SKM-1 treated with dmso at 0.1 percent for 144 hours (cell line): ENCODE results near the gene OTULINL.

ENCODE experiments used
- DNase-seq: peaks from one replicate; lab custom pipeline; 2025; ENCODE audit not compliant: unreplicated experiment; lab: John Stamatoyannopoulos, UW

The OTULINL gene

GRCh38 chr5:14576206-14576605, 5.4 kb upstream of the OTULINL start:
- DNase-seq: no peak

DNA sequence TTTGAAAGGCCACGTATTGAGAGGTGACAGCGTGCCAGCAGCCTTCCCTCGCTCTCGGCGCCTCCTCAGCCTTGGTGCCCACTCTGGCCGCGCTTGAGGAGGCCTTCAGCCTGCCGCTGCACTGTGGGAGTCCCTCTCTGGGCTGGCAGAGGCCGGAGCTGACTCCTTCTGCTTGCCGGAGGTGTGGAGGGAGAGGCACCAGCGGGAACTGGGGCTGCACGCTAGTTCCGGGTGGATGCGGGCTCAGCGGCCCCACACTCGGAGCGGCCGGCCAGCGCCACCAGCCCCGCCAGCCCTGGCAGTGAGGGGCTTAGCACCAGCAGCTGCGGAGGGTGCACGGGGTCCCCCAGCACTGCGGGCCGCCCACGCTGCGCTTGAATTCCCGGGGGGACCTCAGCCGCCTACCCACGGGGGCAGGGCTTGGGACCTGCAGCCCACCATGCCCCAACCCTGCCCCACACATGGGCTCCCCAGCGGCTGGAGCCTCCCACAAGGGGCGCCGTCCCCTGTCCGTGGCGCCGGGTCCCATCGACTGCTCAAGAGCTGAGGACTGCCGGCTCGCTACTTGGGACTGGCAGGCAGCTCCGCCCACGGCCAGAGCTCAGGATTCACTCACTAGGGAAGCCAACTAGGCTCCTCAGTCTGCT, 4.4 kb upstream of the OTULINL start:
- DNase-seq: no peak

- no peak for DNase-seq
Measured at GRCh38 chr5:14577971-14578370, 3.6 kb upstream of the OTULINL start.

DNA sequence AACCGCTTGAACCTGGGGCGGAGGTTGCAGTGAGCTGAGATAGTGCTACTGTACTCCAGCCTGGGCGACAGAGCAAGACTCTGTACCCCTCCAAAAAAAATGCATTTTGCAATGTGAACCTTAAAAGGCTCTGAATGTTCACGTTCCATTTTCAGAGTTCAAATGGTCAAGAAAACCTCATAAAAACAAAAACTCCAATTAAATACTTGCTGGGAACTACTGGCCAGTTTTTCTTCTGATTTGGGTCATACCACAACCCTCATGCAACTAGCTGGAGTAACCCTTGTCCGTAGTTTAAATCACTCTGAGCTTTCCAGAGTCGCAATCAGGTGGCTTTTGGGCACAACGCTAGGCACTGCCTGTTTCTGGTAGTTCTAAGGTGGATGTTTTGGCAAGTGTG, 2.3 kb upstream of the OTULINL start:
- DNase-seq: no peak

GRCh38 chr5:14579731-14580397, 1.7 kb upstream of the OTULINL start:
- DNase-seq: peak; percentile 40

DNA sequence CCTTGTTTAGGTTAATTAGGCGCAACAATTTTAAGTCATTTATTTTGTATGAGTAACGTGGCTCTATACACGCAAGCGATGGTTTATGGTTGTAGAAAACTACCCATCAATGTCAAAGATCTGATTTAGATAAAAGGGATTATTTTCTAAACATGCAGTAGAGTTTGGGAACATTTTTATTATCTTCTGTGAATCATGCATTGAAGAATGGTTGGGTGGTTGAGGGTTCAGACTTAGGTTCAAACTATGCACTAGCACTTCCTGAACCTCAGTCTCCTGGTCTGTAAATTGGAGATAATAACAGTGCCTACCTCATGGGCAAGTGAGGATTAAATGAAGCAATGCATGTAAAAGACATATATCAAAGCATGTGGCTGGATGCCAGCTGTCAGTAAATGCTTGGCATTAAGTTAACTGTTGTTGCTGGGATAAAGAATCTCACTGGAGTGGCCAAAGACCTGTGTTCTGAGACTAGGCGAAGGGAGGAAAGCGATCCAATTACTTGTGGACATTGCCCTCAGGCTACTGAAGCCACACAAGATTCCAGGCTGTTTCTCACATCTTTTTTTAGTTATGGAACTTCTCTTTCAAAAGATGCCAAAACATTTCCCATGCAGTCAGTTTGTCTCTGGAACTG, 1.1 kb upstream of the OTULINL start:
- DNase-seq: no peak

- DNase-seq: peak; percentile 21
Measured at GRCh38 chr5:14581891-14582796, 552 bp downstream of the OTULINL start.

DNA sequence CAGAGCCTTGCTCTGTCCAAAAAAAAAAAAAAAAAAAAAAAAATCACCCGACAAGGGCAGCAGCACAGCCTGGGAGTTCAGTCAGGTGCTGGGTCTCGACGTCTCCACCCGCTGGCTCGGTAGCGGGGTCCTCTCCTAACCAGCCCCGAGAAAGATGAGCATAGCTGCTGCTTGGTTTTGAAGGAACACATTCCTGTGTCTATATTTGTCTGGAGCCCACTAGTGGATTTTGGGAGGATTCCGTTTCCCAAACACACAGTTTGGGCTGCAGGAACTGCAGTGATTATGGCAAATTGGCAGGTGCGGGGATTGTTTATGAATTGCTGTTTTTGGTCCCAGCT, 1.2 kb downstream of the OTULINL start:
- no peak for DNase-seq

GRCh38 chr5:14584848-14585247, 3.3 kb downstream of the OTULINL start:
- no peak for DNase-seq

GRCh38 chr5:14587150-14587549, 5.6 kb downstream of the OTULINL start:
- no peak for DNase-seq

- DNase-seq: peak; percentile 49
Measured at GRCh38 chr5:14588145-14588544, 6.6 kb downstream of the OTULINL start.

GRCh38 chr5:14588758-14589543, 7.4 kb downstream of the OTULINL start:
- DNase-seq: no peak

DNA sequence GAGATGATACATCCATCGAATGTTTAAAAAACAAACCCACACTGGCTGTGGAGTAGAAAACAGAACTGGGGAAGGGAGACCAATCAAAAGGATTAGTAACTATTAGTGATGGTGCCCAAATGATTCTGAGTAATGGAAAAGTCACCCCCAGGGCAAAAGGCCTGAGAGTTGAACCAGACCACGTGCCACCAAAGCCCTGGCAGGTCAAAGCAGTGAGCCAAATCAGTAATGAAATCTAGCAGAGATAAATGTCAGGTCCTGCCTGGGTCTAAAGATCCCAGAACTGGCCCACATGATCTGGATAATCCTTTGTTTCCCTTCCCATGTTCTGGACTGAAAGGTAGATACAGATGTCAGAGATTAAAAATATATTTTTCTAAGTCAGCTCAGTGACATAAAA, 9.4 kb downstream of the OTULINL start:
- no peak for DNase-seq

DNA sequence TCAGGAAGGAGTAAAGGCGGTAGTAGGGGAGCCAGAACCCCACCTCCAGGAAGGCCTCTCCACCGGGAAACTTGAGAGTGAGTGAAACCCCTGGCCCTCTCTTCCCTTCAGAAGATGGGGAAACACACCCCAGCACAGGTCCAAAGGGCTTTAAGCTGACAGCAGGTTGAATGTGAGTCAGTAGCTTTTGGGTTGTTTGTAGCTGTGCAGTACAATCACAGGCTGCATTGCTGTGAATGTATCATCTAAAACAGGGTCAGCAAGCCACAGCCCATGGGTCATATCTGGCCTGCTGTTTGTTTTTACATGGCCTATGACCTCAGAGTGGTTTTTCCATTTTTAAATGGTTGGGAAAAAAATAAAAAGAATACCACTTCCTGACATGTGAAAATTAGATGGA, 10.0 kb downstream of the OTULINL start:
- DNase-seq: no peak

GRCh38 chr5:14593326-14594021, 11.9 kb downstream of the OTULINL start:
- no peak for DNase-seq

DNA sequence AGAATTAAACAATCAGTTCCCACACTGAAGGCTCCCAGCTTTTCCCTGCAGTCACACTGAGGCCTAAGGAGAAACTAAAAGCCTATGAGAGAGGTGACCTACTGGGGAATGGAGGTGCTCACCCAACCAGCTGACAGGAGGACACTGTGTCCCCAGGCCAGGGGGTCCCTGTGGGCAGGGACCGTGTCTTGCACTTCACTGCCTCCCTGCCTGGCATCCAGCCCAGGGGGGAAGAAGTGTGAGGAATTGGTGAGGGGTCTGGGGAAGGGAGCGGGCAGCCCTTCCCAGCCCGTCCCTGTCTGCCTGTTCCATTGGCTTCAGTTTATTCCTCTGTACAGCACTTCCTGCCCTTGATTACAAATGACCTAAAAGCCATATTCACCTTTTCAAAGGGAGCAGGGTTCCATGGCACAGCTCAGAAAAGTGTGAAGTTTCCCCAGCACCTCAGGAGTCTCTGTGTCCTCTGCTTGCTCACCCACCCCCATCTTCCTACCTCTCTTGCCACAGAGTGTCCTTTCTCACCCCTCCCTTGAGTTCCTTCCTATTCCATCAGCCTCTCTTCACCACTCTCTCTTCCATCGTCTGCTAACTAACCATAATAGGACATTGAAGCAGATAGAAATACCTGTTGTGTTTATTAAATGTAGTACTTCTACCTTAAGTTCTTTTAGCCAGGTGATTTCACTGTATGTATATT, 12.9 kb downstream of the OTULINL start:
- peak; percentile 42 for DNase-seq

- DNase-seq: peak; percentile 86
Measured at GRCh38 chr5:14595189-14595588, 13.6 kb downstream of the OTULINL start.

- no peak for DNase-seq
Measured at GRCh38 chr5:14595891-14596290, 14.3 kb downstream of the OTULINL start.

- DNase-seq: no peak
Measured at GRCh38 chr5:14597080-14597479, 15.5 kb downstream of the OTULINL start.

DNA sequence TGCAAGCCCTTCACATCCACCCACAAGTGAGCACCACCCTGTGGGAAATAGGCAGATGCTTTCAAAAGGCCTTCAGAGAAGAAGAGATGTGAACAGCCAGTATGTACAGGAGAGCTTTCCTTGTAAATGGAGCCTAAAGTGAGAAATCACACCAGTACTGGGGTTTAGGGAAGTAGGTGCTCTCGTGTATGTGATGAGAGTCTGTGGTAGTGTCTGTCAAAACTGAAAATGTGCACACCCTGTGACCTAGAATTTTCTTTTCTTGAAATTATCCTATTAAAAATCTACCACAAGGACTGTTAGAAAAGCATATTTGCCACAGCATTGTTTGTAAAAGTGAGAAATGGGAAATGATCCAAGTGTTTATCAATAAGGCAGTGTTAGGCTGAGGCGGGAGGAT, 16.6 kb downstream of the OTULINL start:
- DNase-seq: peak; percentile 33
